HG03135 (cell line): ENCODE measurements around the gene ANGPTL7.
"Not testable (repeated sequence)": the region's sequence is repeated elsewhere in the genome, so short reads cannot be mapped to it uniquely, and the experiment has no call there.

Experiments used
- ATAC-seq: cut with Tn5 transposase; IDR thresholded peaks from one replicate; pipeline ENCODE4 v1.9.1; 2021; ENCODE audit warnings: mild to moderate bottlenecking, moderate library complexity; ENCODE audit not compliant: unreplicated experiment

ANGPTL7 gene

GRCh38 chr1:11168731-11169130 is 20.4 kb upstream of the ANGPTL7 start:
- ATAC-seq: no peak

GRCh38 chr1:11169202-11169601 is 20.0 kb upstream of the ANGPTL7 start:
- ATAC-seq: no peak

GRCh38 chr1:11170102-11170501 is 19.1 kb upstream of the ANGPTL7 start:
- ATAC-seq: no peak

- ATAC-seq: no peak
Measured at GRCh38 chr1:11174261-11174942, 14.8 kb upstream of the ANGPTL7 start.

GRCh38 chr1:11175461-11175860 is 13.7 kb upstream of the ANGPTL7 start:
- no peak for ATAC-seq

GRCh38 chr1:11176081-11176706 is 13.0 kb upstream of the ANGPTL7 start:
- no peak for ATAC-seq

- no peak for ATAC-seq
Measured at GRCh38 chr1:11178021-11179015, 10.8 kb upstream of the ANGPTL7 start.

GRCh38 chr1:11179125-11179524 is 10.0 kb upstream of the ANGPTL7 start:
- no peak for ATAC-seq

GRCh38 chr1:11179749-11180148 is 9.4 kb upstream of the ANGPTL7 start:
- not testable (repeated sequence) for ATAC-seq

GRCh38 chr1:11180342-11180744 is 8.8 kb upstream of the ANGPTL7 start:
- ATAC-seq: no peak

- no peak for ATAC-seq
Measured at GRCh38 chr1:11182884-11183283, 6.3 kb upstream of the ANGPTL7 start.

- no peak for ATAC-seq
Measured at GRCh38 chr1:11184973-11185372, 4.2 kb upstream of the ANGPTL7 start.

- no peak for ATAC-seq
Measured at GRCh38 chr1:11187000-11187399, 2.2 kb upstream of the ANGPTL7 start.

GRCh38 chr1:11187494-11187893 is 1.7 kb upstream of the ANGPTL7 start:
- ATAC-seq: no peak

GRCh38 chr1:11187931-11188330 is 1.2 kb upstream of the ANGPTL7 start:
- no peak for ATAC-seq

GRCh38 chr1:11188381-11188780 is 774 bp upstream of the ANGPTL7 start:
- ATAC-seq: no peak

- no peak for ATAC-seq
Measured at GRCh38 chr1:11193376-11193775, 4.2 kb downstream of the ANGPTL7 start.

GRCh38 chr1:11194407-11195176 is 5.4 kb downstream of the ANGPTL7 start:
- no peak for ATAC-seq

GRCh38 chr1:11196945-11197344 is 7.8 kb downstream of the ANGPTL7 start:
- no peak for ATAC-seq

GRCh38 chr1:11197359-11197758 is 8.2 kb downstream of the ANGPTL7 start:
- ATAC-seq: no peak

GRCh38 chr1:11198257-11198656 is 9.1 kb downstream of the ANGPTL7 start:
- no peak for ATAC-seq
